NB4 (cell line): Measurements from ENCODE around the gene AFF1.

Source experiments
- CTCF ChIP-seq: IDR thresholded peaks from one replicate; pipeline ENCODE4 v1.5.1; 2012; ENCODE audit warnings: low read depth, low read length
- MAX ChIP-seq: IDR thresholded peaks from 2 replicates; pipeline ENCODE4 v1.6.1; 2011; ENCODE audit warnings: low read depth, low read length
- MYC ChIP-seq: IDR thresholded peaks from 2 replicates; pipeline ENCODE4 v1.6.1; 2011; ENCODE audit warnings: low read depth, low read length
- POLR2A ChIP-seq: IDR thresholded peaks from 2 replicates; pipeline ENCODE4 v1.6.1; 2011; ENCODE audit warnings: mild to moderate bottlenecking; ENCODE audit not compliant: insufficient read length; ENCODE audit errors: extremely low read depth

- TF ChIP-seq POLR2A (no peak), CTCF (no peak), MYC (no peak), MAX (no peak)
These were observed 6.9 kb upstream of the AFF1 start for GRCh38 chr4:86927843-86928395.
